Mammary epithelial cell (primary cell): ENCODE measurements around the gene TXNDC12.

Source experiments
- CTCF ChIP-seq, 2 donors: IDR thresholded peaks in 1 of 2; conservative IDR thresholded peaks in 1 of 2; 2 replicates each; pipeline ENCODE4 v1.5.1; 2011 to 2012; ENCODE audit warnings: inconsistent platforms in 2 of 2, low read length in 2 of 2, mild to moderate bottlenecking in 2 of 2, control low read depth in 1 of 2, low read depth in 1 of 2; ENCODE audit not compliant: insufficient read depth in 1 of 2; ENCODE audit errors: extremely low read depth in 1 of 2
- EZH2 ChIP-seq: IDR thresholded peaks from 2 replicates; pipeline ENCODE4 v1.6.1; 2012; ENCODE audit warnings: low read length, inconsistent platforms, borderline replicate concordance

- TF ChIP-seq CTCF (conservative IDR thresholded peaks at IDR 0.05 in 1 of 2, IDR thresholded peaks at IDR 0.05 in 1 of 2; ENCODE audit: extremely low read depth in 1 of 2, insufficient read depth in 1 of 2, low read depth in 1 of 2, low read length in 2 of 2) (no peak), EZH2 (no peak)
These were observed 57.0 kb downstream of the TXNDC12 start for GRCh38 chr1:51997974-51998382.
